ENCODE results near the gene F12.

F12 gene

DNA sequence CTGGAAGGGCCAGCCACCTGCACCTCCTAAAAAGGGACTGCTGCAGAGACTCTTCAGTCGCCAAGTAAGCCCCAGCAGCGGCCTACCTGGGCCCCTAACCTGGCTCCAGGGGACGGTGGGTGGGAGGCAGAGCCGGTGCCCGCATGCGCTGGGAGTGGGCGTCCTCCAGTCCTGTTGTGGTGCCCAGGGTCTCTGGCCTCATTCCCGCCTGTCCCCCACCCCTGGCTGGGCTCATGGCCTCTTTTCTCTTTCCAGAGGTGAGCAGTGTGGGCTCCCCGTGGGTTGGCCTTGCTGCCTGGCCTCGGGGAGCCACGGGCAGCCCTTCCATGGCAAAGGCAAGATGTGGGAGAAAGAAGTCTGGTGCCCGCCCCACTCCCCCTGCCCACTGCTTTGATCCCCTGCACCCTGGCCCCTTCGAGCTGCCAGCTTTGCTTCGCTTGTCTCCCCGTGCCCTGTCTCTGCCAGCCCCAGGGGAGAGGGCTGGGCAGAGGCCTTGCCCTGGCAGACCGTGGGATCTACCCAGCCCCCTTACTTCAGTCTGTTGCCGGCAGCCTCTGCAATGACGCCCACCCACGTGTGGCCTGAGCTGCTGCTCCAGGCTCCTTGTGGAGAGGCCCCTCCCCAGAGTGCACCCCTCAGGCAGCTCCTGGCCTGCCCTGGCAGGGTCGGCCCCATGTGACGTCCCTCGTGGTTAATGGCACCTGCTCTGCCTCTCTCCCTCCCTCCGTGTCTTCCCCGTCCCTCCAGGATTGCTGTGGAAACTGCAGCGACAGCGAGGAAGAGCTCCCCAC lies 31.8 kb upstream of the F12 start:
- no peak for DNase-seq (ENCODE audit: extremely low spot score)
- ChIA-PET POLR2A (interaction anchor here (0.9 to 7.4 kb wide), 3 partner anchors 12 to 16 kb away, joined by 3 to 69 read pairs (median 3); partner anchors contain the start of gene GRK6), CTCF (interaction anchor here (0.7 to 1.2 kb wide), 3 partner anchors 16 to 59 kb away, joined by 3 to 5 read pairs (median 3); no protein-coding TSS in a partner anchor)
- TF ChIP-seq ARNT (IDR thresholded peaks at IDR 0.05) (no peak), ELF4 (IDR thresholded peaks at IDR 0.05) (no peak), SUZ12 (IDR thresholded peaks at IDR 0.05) (no peak), L3MBTL2 (conservative IDR thresholded peaks at IDR 0.05) (no peak), FOXM1 (IDR thresholded peaks at IDR 0.05; ENCODE audit: borderline replicate concordance) (no peak), CTBP1 (IDR thresholded peaks at IDR 0.05; ENCODE audit: borderline replicate concordance) (no peak)

DNA sequence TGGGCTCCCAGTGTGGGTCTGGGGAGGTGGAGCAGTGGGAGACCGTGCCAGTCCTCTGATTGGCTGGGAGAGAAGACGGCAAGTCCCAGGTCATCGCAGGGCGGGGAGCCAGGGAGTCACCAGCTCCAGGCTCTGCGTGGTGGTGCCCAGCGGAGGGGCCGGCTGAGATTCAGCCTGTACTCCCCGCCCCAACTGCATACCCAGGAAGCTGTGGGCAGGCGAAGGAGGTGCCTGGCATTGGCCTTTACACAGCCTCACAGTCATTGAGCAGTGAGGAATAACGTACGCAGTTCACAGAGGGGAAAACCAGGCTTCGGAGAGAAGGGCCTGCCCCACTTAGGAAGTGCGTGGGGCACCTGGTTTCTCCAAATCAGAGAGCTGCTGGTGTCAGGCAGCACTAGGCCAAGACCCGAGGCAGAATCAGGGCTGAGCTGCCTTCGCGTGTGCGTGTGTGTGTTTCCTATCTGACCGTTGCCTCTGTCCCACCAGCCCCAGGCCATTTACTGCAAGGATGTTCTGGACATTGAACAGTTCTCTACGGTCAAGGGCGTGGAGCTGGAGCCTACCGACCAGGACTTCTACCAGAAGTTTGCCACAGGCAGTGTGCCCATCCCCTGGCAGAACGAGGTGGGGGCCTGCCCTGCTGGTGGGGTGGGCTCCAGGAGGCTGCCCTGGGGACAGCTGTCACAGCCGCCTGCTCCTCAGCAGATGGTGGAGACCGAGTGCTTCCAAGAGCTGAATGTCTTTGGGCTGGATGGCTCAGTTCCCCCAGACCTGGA lies 31.0 kb upstream of the F12 start:
- no peak for DNase-seq (ENCODE audit: extremely low spot score)
- TF ChIP-seq FOXA1 (IDR thresholded peaks at IDR 0.05) = no peak
- no peak for TF ChIP-seq PKNOX1 (IDR thresholded peaks at IDR 0.05)
- TF ChIP-seq SP1 (IDR thresholded peaks at IDR 0.05) = no peak
- TF ChIP-seq LEF1 (IDR thresholded peaks at IDR 0.05; ENCODE audit: borderline replicate concordance) = no peak
- TF ChIP-seq TARDBP (IDR thresholded peaks at IDR 0.05) = no peak
- TF ChIP-seq ZNF384 (IDR thresholded peaks at IDR 0.05) = no peak
- TF ChIP-seq NFRKB (IDR thresholded peaks at IDR 0.05) = no peak
- TF ChIP-seq ELF4 (IDR thresholded peaks at IDR 0.05) = no peak
- TF ChIP-seq BHLHE40 (IDR thresholded peaks at IDR 0.05; ENCODE audit: borderline replicate concordance) = no peak
- TF ChIP-seq SUZ12 (IDR thresholded peaks at IDR 0.05) = no peak
- ChIA-PET CTCF (interaction anchor here (0.7 to 1.6 kb wide), 3 partner anchors 17 to 58 kb away, joined by 3 to 4 read pairs (median 3); no protein-coding TSS in a partner anchor), POLR2A (interaction anchor here (7.4 kb wide), 1 partner anchor 15 kb away, joined by 69 read pairs; the partner anchor contains the start of gene GRK6)

GRCh38 chr5:177439518-177440053 lies 30.2 kb upstream of the F12 start:
- TF ChIP-seq SUZ12 (IDR thresholded peaks at IDR 0.05) (no peak), NFRKB (IDR thresholded peaks at IDR 0.05) (no peak), FOXA1 (IDR thresholded peaks at IDR 0.05) (no peak), SP1 (IDR thresholded peaks at IDR 0.05) (no peak), CTBP1 (IDR thresholded peaks at IDR 0.05; ENCODE audit: borderline replicate concordance) (no peak), ARNT (IDR thresholded peaks at IDR 0.05) (no peak), FOXM1 (IDR thresholded peaks at IDR 0.05; ENCODE audit: borderline replicate concordance) (no peak), LEF1 (IDR thresholded peaks at IDR 0.05; ENCODE audit: borderline replicate concordance) (no peak), FOXK2 (IDR thresholded peaks at IDR 0.05) (no peak), ZNF384 (IDR thresholded peaks at IDR 0.05) (no peak)
- POLR2A ChIA-PET = interaction anchor here (4.3 to 7.4 kb wide), 2 partner anchors 13 to 14 kb away, joined by 34 to 69 read pairs; partner anchors contain the start of gene GRK6
- CTCF ChIA-PET = interaction anchor here (1.6 kb wide), 1 partner anchor 49 kb away, joined by 4 read pairs; no protein-coding TSS in a partner anchor
- no peak for DNase-seq (ENCODE audit: extremely low spot score)

DNA sequence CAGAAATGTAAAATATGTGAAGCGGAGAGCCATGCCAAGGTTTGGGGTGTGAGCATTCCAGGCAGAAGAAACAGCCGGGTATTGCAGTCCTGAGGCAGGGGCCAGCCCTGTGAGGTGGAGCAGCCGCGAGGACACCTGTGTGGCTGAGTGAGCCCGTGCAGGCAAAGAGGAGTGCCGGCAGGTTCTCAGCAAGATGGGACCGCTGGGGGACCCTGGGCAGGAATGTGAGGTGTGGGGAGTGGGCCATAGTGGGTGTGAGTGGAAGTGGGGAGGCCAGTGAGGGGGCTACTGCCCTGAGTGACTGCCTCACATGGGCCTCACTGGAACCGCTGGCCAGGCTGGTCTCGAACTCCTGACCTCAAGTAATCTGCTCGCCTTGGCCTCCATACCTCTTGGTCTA lies 29.1 kb upstream of the F12 start:
- no peak for DNase-seq (ENCODE audit: extremely low spot score)
- ChIA-PET POLR2A (interaction anchor here (4.3 kb wide), 1 partner anchor 12 kb away, joined by 34 read pairs; the partner anchor contains the start of gene GRK6), CTCF (no interaction called here)
- no peak for TF ChIP-seq BHLHE40 (IDR thresholded peaks at IDR 0.05; ENCODE audit: borderline replicate concordance)

DNA sequence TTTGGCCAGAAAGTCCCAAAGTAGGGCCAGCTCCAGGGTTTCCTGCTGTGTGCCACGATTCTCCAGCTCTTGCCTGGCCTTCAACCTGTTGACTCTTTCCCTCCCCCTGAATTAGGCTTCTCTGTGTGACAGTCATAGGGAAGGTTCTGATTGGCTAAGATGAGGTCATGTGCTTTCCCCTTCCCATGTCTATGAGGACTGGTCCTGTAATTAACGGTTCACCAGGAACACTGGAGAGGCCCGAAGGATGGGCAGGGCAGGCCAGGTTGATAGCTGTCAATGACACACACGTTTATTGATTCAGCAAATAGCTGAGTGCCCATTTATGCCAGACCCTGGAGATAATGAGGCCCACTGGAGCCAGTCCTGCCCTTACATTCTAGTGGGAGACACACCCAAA lies 28.3 kb upstream of the F12 start:
- POLR2A ChIA-PET = interaction anchor here (1.0 to 4.3 kb wide), 4 partner anchors 7 to 85 kb away, joined by 3 to 34 read pairs (median 6); partner anchors contain the start of gene GRK6
- TF ChIP-seq HDGF (IDR thresholded peaks at IDR 0.05; ENCODE audit: borderline replicate concordance) = no peak
- TF ChIP-seq ZNF384 (IDR thresholded peaks at IDR 0.05) = no peak
- no peak for TF ChIP-seq TARDBP (IDR thresholded peaks at IDR 0.05)
- TF ChIP-seq FOXK2 (IDR thresholded peaks at IDR 0.05) = no peak
- no peak for TF ChIP-seq FOXM1 (IDR thresholded peaks at IDR 0.05; ENCODE audit: borderline replicate concordance)
- TF ChIP-seq PKNOX1 (IDR thresholded peaks at IDR 0.05) = no peak
- TF ChIP-seq LEF1 (IDR thresholded peaks at IDR 0.05; ENCODE audit: borderline replicate concordance) = no peak
- no peak for TF ChIP-seq BHLHE40 (IDR thresholded peaks at IDR 0.05; ENCODE audit: borderline replicate concordance)
- no peak for TF ChIP-seq ELF4 (IDR thresholded peaks at IDR 0.05)
- TF ChIP-seq SP1 (IDR thresholded peaks at IDR 0.05) = no peak
- no peak for TF ChIP-seq SUZ12 (IDR thresholded peaks at IDR 0.05)
- no peak for TF ChIP-seq ARNT (IDR thresholded peaks at IDR 0.05)
- no peak for TF ChIP-seq NFRKB (IDR thresholded peaks at IDR 0.05)
- no peak for DNase-seq (ENCODE audit: extremely low spot score)
- CTCF ChIA-PET = interaction anchor here (1.3 to 1.4 kb wide), 2 partner anchors 10 to 33 kb away, joined by 4 to 6 read pairs; no protein-coding TSS in a partner anchor

DNA sequence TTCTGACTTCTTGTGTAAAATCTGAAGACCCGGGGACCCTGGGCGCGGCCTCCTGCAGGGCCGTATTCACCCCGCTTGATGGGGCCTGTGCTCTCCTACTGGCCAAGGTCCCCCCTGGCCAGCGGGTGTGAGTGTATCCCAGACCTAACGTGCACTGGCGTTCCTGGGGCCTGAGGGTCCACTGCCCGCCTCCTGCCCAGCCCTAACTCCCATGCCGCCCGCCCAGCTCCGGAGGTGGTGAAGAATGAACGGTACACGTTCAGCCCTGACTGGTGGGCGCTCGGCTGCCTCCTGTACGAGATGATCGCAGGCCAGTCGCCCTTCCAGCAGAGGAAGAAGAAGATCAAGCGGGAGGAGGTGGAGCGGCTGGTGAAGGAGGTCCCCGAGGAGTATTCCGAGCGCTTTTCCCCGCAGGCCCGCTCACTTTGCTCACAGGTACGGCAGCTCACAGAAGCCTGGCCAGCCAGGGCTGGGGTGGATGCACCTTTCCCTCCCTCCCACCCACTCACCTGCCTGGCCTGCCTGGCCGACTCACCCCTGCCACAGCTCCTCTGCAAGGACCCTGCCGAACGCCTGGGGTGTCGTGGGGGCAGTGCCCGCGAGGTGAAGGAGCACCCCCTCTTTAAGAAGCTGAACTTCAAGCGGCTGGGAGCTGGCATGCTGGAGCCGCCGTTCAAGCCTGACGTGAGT lies 26.6 kb upstream of the F12 start:
- POLR2A ChIA-PET = interaction anchor here (2.0 to 4.3 kb wide), 2 partner anchors 9 kb away, joined by 8 to 34 read pairs; partner anchors contain the start of gene GRK6
- DNase-seq (ENCODE audit: extremely low spot score) = no peak
- CTCF ChIA-PET = interaction anchor here (1.4 kb wide), 1 partner anchor 32 kb away, joined by 6 read pairs; no protein-coding TSS in a partner anchor
- TF ChIP-seq L3MBTL2 (conservative IDR thresholded peaks at IDR 0.05) (no peak), ZNF384 (IDR thresholded peaks at IDR 0.05) (no peak), LEF1 (IDR thresholded peaks at IDR 0.05; ENCODE audit: borderline replicate concordance) (no peak), FOXK2 (IDR thresholded peaks at IDR 0.05) (no peak), NFRKB (IDR thresholded peaks at IDR 0.05) (no peak), BHLHE40 (IDR thresholded peaks at IDR 0.05; ENCODE audit: borderline replicate concordance) (no peak)
